GM10266 (cell line): ENCODE data around the gene ADGRV1.

Source experiments
- DNase-seq: peaks from one replicate; pipeline ENCODE4 v3.0.0; 2012; ENCODE audit errors: extremely low spot score
- TF ChIP-seq, protein P1 (sequence below): IDR thresholded peaks from 2 replicates; pipeline ENCODE4 v1.5.1; 2012; ENCODE audit warnings: mild to moderate bottlenecking, low read depth; ENCODE audit not compliant: control insufficient read depth, insufficient read depth; ENCODE audit errors: missing control alignments

The ADGRV1 gene

DNA sequence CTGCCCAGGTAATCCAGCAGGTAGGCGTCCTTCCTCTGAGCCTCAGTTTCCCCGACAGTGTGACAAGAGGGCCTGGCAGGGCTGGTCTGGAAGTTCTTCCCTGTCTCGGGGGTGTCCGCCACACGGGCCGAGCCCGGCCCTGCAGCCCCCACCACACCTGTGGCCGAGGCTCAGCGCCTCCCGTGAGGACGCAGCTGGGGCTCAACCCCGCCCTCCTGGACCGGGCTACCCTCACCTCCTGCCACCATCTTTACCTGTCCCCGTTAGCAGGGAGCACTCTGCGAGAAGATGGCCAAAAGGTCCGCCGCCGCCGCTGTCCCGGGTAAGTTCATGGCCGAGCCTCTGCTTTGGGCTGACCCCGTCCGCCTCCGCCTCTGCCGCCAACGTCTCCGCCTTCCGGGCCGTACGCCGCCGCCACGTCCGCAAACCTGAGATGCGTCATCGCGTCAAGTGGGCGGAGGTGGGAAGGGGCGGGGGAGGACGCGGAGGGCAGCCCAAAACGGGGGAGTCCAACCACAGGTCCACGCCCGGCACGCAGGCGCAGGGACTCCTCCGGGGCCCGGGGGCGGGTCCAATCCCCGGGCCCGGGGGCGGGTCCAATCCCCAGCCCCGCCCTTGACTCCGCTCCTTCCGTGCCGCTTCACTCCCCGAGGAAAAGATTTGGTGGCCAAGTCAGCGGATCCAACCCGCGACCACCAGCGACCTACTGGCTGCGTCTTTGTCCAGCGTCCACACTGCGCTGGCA, 29.2 kb upstream of the ADGRV1 start, which contains the start of gene LYSMD3:
Gene LYSMD3, minus strand, starts transcription at position 391 of the 745 bp plus-strand sequence. CDS start 4,295 bp downstream, outside the sequence.
- DNase-seq = peak; percentile 93
- TF ChIP-seq, protein P1, sequence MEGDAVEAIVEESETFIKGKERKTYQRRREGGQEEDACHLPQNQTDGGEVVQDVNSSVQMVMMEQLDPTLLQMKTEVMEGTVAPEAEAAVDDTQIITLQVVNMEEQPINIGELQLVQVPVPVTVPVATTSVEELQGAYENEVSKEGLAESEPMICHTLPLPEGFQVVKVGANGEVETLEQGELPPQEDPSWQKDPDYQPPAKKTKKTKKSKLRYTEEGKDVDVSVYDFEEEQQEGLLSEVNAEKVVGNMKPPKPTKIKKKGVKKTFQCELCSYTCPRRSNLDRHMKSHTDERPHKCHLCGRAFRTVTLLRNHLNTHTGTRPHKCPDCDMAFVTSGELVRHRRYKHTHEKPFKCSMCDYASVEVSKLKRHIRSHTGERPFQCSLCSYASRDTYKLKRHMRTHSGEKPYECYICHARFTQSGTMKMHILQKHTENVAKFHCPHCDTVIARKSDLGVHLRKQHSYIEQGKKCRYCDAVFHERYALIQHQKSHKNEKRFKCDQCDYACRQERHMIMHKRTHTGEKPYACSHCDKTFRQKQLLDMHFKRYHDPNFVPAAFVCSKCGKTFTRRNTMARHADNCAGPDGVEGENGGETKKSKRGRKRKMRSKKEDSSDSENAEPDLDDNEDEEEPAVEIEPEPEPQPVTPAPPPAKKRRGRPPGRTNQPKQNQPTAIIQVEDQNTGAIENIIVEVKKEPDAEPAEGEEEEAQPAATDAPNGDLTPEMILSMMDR = no peak

DNA sequence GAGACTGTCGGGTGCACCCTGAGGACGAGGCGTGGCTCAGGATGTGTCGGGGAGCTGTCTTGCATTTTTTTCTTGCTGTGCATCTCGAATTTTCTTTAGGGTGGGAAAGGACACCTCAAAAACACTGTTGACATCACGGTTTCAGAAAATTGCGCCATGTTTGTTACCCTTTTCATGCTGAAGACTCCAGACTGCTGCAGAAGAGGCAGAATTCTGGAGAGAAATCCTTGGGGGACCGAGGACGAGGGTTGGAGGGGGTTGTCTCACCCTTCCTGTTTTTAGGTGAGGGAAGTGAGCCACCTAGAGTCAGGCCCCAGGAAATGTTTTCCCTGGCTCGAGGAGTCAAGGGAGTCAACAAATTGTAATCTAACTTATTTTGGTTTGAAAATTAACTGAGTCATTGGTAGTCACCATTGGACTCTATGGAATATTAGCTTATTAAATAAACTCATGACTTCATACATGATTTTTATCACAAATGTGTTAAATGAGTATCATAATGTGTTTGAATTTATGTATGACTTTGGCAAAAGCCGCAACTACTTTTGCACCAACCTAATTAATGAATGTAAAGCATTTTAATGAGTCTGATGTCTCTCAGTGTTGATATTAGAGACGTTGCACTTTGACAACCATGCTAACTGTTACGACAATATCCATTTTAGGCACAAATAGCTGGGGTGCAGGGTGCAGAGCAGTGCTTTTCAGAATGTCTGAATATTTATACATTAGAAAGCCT, 28.5 kb upstream of the ADGRV1 start:
- peak; percentile 68 for DNase-seq
- TF ChIP-seq, protein P1 = peak; percentile 78

DNA sequence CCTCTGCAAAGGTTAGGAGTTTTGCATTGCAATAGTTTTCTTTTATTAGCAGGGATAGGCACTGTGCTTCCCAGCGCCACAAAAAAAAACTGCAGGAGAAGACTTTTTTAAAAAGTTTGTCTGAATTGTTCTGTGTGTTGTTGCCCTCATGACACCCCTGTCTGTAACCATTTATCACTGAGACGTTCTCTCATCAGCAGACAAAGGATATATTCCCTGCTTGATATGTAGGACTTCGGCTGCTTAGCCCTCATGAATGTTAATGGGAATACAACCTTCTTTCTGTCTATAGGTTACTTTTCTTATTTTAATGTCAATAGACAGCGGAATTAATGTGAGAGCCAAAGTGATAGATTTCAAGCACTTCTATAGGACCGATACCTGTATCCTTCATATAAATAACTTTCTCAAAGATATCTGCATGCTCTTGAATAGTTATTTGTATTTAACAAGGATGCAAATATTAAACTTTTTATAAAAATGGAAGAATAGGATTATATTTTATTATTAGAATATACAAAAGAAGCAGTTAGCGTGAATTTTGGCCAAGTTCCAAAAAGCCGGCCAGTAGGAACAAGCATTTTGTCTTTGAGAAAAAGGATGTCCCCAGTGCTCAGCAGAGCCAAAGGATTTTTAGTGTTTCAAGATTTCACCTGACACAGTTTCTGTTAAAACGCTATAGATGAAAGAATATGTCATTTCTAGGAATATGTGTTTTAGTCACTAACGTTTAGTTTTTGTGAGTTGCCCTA, 27.7 kb upstream of the ADGRV1 start:
- TF ChIP-seq, protein P1 = no peak
- no peak for DNase-seq

DNA sequence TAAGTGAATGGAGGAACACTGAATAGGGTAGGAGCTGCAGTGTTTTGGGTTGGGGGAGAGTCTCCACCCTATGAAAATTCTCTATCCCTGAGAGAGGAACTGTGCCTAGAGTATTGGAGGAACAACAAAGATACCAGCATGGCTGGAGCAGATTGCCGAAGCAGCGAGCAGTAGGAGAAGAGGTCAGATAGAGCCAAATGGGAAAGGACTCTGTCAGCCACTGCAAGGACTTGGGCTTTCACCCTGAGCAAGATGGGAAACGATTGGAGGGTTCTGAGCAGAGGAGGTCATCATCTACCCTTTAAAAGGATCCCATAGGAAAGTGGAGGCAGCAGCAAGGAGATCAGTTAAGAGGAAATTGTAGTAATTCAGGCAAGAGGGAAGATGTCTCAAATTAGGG, 24.8 kb upstream of the ADGRV1 start:
- TF ChIP-seq, protein P1 = no peak
- no peak for DNase-seq

DNA sequence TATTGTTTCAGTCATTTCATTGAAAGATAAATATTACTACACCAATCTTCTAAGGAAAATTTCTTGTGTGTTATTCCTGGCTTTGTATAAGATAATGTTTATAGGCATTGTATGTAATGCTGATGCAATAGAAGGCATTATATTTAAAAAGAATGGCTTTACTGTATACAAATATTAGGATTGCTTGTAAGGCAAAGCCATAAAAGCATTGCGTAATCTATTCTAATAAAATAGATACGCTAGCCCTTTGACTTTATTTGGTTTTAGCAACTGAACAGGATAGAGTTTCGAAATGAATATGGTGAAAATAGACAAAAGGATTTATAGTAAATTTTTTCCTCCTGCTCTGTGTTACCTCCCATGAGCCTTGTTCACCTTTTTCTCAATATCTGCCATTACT, 23.7 kb upstream of the ADGRV1 start:
- DNase-seq = no peak

DNA sequence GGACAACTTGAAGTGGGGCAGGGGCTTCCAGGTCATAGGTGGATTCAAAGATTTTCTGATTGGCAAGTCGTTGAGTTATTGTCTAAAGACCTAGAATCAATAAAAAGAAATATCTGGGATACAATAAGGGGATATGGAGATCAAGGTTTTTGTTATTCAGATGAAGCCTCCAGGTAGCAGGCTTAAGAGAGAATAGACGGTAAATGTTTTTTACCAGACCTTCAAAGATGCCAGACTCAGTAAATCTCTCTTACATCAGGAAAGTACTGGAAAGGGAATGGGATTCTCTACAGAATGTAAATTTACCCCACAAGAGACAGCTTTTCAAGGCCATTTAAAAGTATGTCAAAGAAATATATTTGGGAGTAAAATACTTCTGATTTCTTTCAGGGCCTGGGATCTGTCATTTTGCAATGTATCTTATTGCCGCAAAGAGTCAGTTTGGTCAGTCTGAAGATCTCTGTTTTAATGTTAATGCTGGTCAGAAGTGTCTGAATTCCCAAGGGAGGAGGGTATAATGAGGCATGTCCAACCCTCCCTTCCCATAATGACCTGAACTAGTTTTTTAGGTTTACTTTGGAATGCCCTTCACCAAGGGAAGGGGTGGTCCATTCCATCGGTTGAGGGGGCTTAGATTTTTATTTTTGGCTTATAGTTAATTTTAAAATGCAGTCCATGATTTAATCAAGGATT, 15.6 kb upstream of the ADGRV1 start:
- DNase-seq = no peak
- TF ChIP-seq, protein P1 = no peak

More for the DNA sequence above, 23.7 kb upstream of the ADGRV1 start:
- TF ChIP-seq, protein P1 = no peak
